A549 (cell line): ENCODE measurements around the gene RIPPLY3. TPM values are rescaled to one million over a fixed set of nuclear protein-coding genes. Genes with fewer than 3 reads are reported as not detected.
"Not testable (repeated sequence)": the region's sequence is repeated elsewhere in the genome, so short reads cannot be mapped to it uniquely, and the experiment has no call there.

Experiments
- ATAC-seq, 2 experiments: fragments of 200-7000 bp in 1 of 2; fragments of >200 bp in 1 of 2; cut with Nextera tagmentation in 1 of 2; cut with Tn5 transposase in 1 of 2; 3 replicates each; pipeline versions ENCODE4 v1.8.0 to v1.9.1; 2018 to 2020; ENCODE audit warnings: mild to moderate bottlenecking in 1 of 2, moderate library complexity in 1 of 2
- CTCF ChIA-PET: fragments of 300-600 bp; sonication (Branson Sonifier 250); formaldehyde crosslinking; extraction: SDS; loops from one replicate; lab custom pipeline; 2021; ENCODE audit warnings: antibody characterized with exemption, inconsistent platforms; lab: Yijun Ruan, JAX
- POLR2A ChIA-PET: fragments of 350-600 bp; formaldehyde crosslinking; extraction: SDS; loops from one replicate; lab custom pipeline; 2021; ENCODE audit warnings: antibody characterized with exemption, inconsistent platforms; lab: Yijun Ruan, JAX
- DNase-seq, 2 experiments: peaks; one replicate each; pipeline versions ENCODE4 v3.0.0 to v3.0.0-alpha.2; 2011 to 2016; ENCODE audit warnings: low read depth in 1 of 2, low spot score in 1 of 2
- FAIRE-seq: peaks from 2 replicates; lab custom pipeline; 2011; peaks lifted over from hg19 to GRCh38; lab: Jason Lieb, UNC
- H3K27ac ChIP-seq, 2 experiments: fragments of >200 bp; sonication (Bioruptor Twin); formaldehyde crosslinking; 3 replicates each; pipeline ENCODE4 v1.5.1; 2016 to 2017
- H3K4me1 ChIP-seq: fragments of >200 bp; sonication (Bioruptor Twin); formaldehyde crosslinking; 3 replicates; pipeline ENCODE4 v1.6.1; 2016
- H3K4me2 ChIP-seq: fragments of >200 bp; sonication (Bioruptor Twin); formaldehyde crosslinking; 3 replicates; pipeline ENCODE4 v1.6.1; 2016
- H3K4me3 ChIP-seq: fragments of >200 bp; sonication (Bioruptor Twin); formaldehyde crosslinking; 3 replicates; pipeline ENCODE4 v1.5.1; 2016
- H3K9me3 ChIP-seq: fragments of >200 bp; sonication (Bioruptor Twin); formaldehyde crosslinking; 3 replicates; pipeline ENCODE4 v1.6.1; 2016
- ATOH8 ChIP-seq: fragments of 250-450 bp; sonication (Bioruptor Pico); IDR thresholded peaks from 2 replicates; pipeline ENCODE4 v1.5.0; 2020; ENCODE audit warnings: low read depth, mild to moderate bottlenecking, moderate library complexity
- BCL3 ChIP-seq: fragments of >200 bp; sonication (Bioruptor Twin); formaldehyde crosslinking; IDR thresholded peaks from 3 replicates; pipeline ENCODE4 v1.6.1; 2016
- CBX8 ChIP-seq: fragments of 200-600 bp; sonication (generic); IDR thresholded peaks from 2 replicates; pipeline ENCODE4 v1.6.1; 2016
- CEBPB ChIP-seq, 2 experiments: fragments of >200 bp in 1 of 2; sonication (Bioruptor Twin) in 1 of 2; formaldehyde crosslinking in 1 of 2; IDR thresholded peaks; 2 replicates each; pipeline ENCODE4 v1.6.1; 2012 to 2016
- CHD4 ChIP-seq: fragments of 200-600 bp; sonication (generic); IDR thresholded peaks from 2 replicates; pipeline ENCODE4 v1.6.1; 2016; ENCODE audit warnings: antibody characterized with exemption, mild to moderate bottlenecking, borderline replicate concordance
- CTCF ChIP-seq: fragments of >200 bp; sonication (Bioruptor Twin); formaldehyde crosslinking; IDR thresholded peaks from 3 replicates; pipeline ENCODE4 v1.5.1; 2016
- EHF ChIP-seq: fragments of 250-450 bp; sonication (Bioruptor Pico); IDR thresholded peaks from 2 replicates; pipeline ENCODE4 v1.5.0; 2020; ENCODE audit warnings: mild to moderate bottlenecking
- EHMT2 ChIP-seq: fragments of 200-600 bp; sonication (generic); IDR thresholded peaks from 2 replicates; pipeline ENCODE4 v1.6.1; 2016; ENCODE audit warnings: antibody characterized with exemption, low read depth, mild to moderate bottlenecking, moderate library complexity
- EP300 ChIP-seq, 2 experiments: fragments of >200 bp; sonication (Bioruptor Twin); formaldehyde crosslinking; IDR thresholded peaks; 2 replicates in 1 of 2; 3 replicates in 1 of 2; pipeline ENCODE4 v1.6.1; 2016 to 2017
- FOXS1 ChIP-seq: fragments of 250-450 bp; sonication (Bioruptor Pico); IDR thresholded peaks from 2 replicates; pipeline ENCODE4 v1.5.0; 2020; ENCODE audit warnings: mild to moderate bottlenecking, moderate library complexity
- HEYL ChIP-seq: fragments of 250-450 bp; sonication (Bioruptor Pico); IDR thresholded peaks from 2 replicates; pipeline ENCODE4 v1.8.0; 2021; ENCODE audit warnings: mild to moderate bottlenecking, moderate library complexity
- HMGXB4 ChIP-seq: fragments of 250-450 bp; sonication (Bioruptor Pico); IDR thresholded peaks from 2 replicates; pipeline ENCODE4 v1.5.0; 2021; ENCODE audit warnings: mild to moderate bottlenecking, moderate library complexity, borderline replicate concordance
- JUNB ChIP-seq: fragments of >200 bp; sonication (Bioruptor Twin); formaldehyde crosslinking; IDR thresholded peaks from 2 replicates; pipeline ENCODE4 v1.6.1; 2016
- KDM1A ChIP-seq: fragments of 200-600 bp; sonication (generic); IDR thresholded peaks from 2 replicates; pipeline ENCODE4 v1.6.1; 2016; ENCODE audit warnings: low read depth, mild to moderate bottlenecking
- KDM5A ChIP-seq: fragments of 200-600 bp; sonication (generic); IDR thresholded peaks from 2 replicates; pipeline ENCODE4 v1.6.1; 2016; ENCODE audit warnings: antibody characterized with exemption, mild to moderate bottlenecking
- MAFK ChIP-seq: fragments of 450-650 bp; IDR thresholded peaks from 2 replicates; pipeline ENCODE4 v1.6.1; 2014; ENCODE audit not compliant: partially characterized antibody
- MYC ChIP-seq: IDR thresholded peaks from 2 replicates; pipeline ENCODE4 v1.6.1; 2012; ENCODE audit warnings: mild to moderate bottlenecking, inconsistent platforms, low read length, improper control_type of control experiment, borderline replicate concordance
- PBX3 ChIP-seq: IDR thresholded peaks from 2 replicates; pipeline ENCODE4 v1.6.1; 2012
- POLR2A ChIP-seq: IDR thresholded peaks from 2 replicates; pipeline ENCODE4 v1.6.1; 2012; ENCODE audit warnings: mild to moderate bottlenecking, low read length
- POLR2AphosphoS2 ChIP-seq: conservative IDR thresholded peaks from 2 replicates; pipeline ENCODE4 v1.6.1; 2012; ENCODE audit warnings: low read length, improper control_type of control experiment, inconsistent platforms
- RCOR1 ChIP-seq: fragments of 150-350 bp; IDR thresholded peaks from 2 replicates; pipeline ENCODE4 v1.6.1; 2014; ENCODE audit warnings: antibody characterized with exemption, low read length, low read depth
- RFX5 ChIP-seq: fragments of 450-650 bp; IDR thresholded peaks from 2 replicates; pipeline ENCODE4 v1.7.1; 2014; ENCODE audit warnings: antibody characterized with exemption, mild to moderate bottlenecking, moderate library complexity
- RNF2 ChIP-seq: fragments of 200-600 bp; sonication (generic); IDR thresholded peaks from 2 replicates; pipeline ENCODE4 v1.6.1; 2016; ENCODE audit warnings: low read depth, mild to moderate bottlenecking, antibody characterized with exemption, moderate library complexity, borderline replicate concordance
- SREBF2 ChIP-seq: fragments of 450-650 bp; IDR thresholded peaks from 2 replicates; pipeline ENCODE4 v1.6.1; 2014; ENCODE audit warnings: mild to moderate bottlenecking, moderate library complexity
- ZC3H11A ChIP-seq: fragments of 450-650 bp; IDR thresholded peaks from 2 replicates; pipeline ENCODE4 v1.6.1; 2014; ENCODE audit warnings: antibody characterized with exemption, mild to moderate bottlenecking
- ZFP36 ChIP-seq: fragments of 450-650 bp; IDR thresholded peaks from 2 replicates; pipeline ENCODE4 v1.6.1; 2014; ENCODE audit warnings: borderline replicate concordance; ENCODE audit not compliant: partially characterized antibody
- ZNF302 ChIP-seq: fragments of 250-450 bp; sonication (Bioruptor Pico); IDR thresholded peaks from 2 replicates; pipeline ENCODE4 v1.9.0; 2021; ENCODE audit warnings: inconsistent platforms, mild to moderate bottlenecking, moderate library complexity
- WGBS: methylation state at CpG from one replicate; pipeline ENCODE4 v1.1.6; 2017; ENCODE audit errors: missing lambda C conversion rate; 5-methylcytosine and 5-hydroxymethylcytosine counted together
- polyA plus RNA-seq, 4 experiments: library from polyadenylated mRNA; depleted of rRNA in 3 of 4; stranded (reverse); fragments of >200 nt; fragmentation: RNase III in 1 of 4; extraction: RNeasy Plus Mini Kit Qiagen cat#74134 plus additional on column Dnase treatment in 1 of 4; gene quantifications; 2 replicates in 3 of 4; 3 replicates in 1 of 4; pipeline ENCODE4 v1.2.3, GENCODE V29; 2011 to 2017

The RIPPLY3 gene
- polyA plus RNA-seq, 2 of the 4 experiments (the other 2 are of a cell fraction): 0.65 to 1.5 TPM

GRCh38 chr21:36994501-36995158 is 11.9 kb upstream of the RIPPLY3 start:
- CTCF ChIA-PET: interaction anchor here (0.9 to 5.8 kb wide), 2 partner anchors 17 kb away, joined by 3 to 36 read pairs; no protein-coding TSS in a partner anchor
- POLR2A ChIA-PET: no interaction called here
- TF ChIP-seq ATOH8: no peak
- TF ChIP-seq RFX5: no peak
- no peak for TF ChIP-seq KDM1A
- no peak for TF ChIP-seq MAFK
- no peak for TF ChIP-seq RCOR1
- no peak for TF ChIP-seq MYC
- TF ChIP-seq BCL3: no peak
- TF ChIP-seq CHD4: no peak
- TF ChIP-seq FOXS1 (CRISPR knock-in tag): no peak
- no peak for TF ChIP-seq HMGXB4 (CRISPR knock-in tag)
- TF ChIP-seq EHMT2: no peak
- TF ChIP-seq SREBF2: no peak
- TF ChIP-seq CBX8: no peak
- TF ChIP-seq EHF (CRISPR knock-in tag): no peak
- no peak for TF ChIP-seq KDM5A
- no peak for TF ChIP-seq POLR2AphosphoS2
- TF ChIP-seq ZNF302 (CRISPR knock-in tag): no peak
- no peak for TF ChIP-seq JUNB
- TF ChIP-seq ZC3H11A: no peak
- no peak for TF ChIP-seq POLR2A
- WGBS: 83% methylated on average over 38 of the region's 38 CpGs
- no peak for DNase-seq
- H3K27ac ChIP-seq: no peak overlapping the region
- H3K4me2 ChIP-seq: no peak overlapping the region
- H3K4me1 ChIP-seq: no peaks in the 10 kb centered on the region
- no peak overlapping the region for H3K4me3 ChIP-seq
- no peak for FAIRE-seq
- no peak for ATAC-seq
- H3K9me3 ChIP-seq: no peaks in the 10 kb centered on the region

- H3K4me2 ChIP-seq, H3K27ac ChIP-seq, POLR2A ChIA-PET, H3K4me1 ChIP-seq, H3K4me3 ChIP-seq, DNase-seq, FAIRE-seq, H3K9me3 ChIP-seq, ATAC-seq: not testable (repeated sequence)
- 88% methylated on average over 12 of the region's 12 CpGs for WGBS
- CTCF ChIA-PET: interaction anchor here (0.5 to 0.7 kb wide), 2 partner anchors 10 to 225 kb away, joined by 3 read pairs; no protein-coding TSS in a partner anchor
Measured at GRCh38 chr21:36995285-36995684, 11.2 kb upstream of the RIPPLY3 start.

- H3K4me1 ChIP-seq: no peaks in the 10 kb centered on the region
- H3K4me3 ChIP-seq: no peak overlapping the region
- H3K9me3 ChIP-seq: no peaks in the 10 kb centered on the region
- FAIRE-seq (no peak), DNase-seq (no peak), ATAC-seq (no peak)
- no peak overlapping the region for H3K27ac ChIP-seq
- no peak overlapping the region for H3K4me2 ChIP-seq
- WGBS: 71% methylated on average over 11 of the region's 11 CpGs
- ChIA-PET POLR2A (no interaction called here), CTCF (interaction anchor here (0.8 to 3.3 kb wide), 4 partner anchors 9 to 22 kb away, joined by 3 to 15 read pairs (median 6); no protein-coding TSS in a partner anchor)
- TF ChIP-seq RCOR1 (no peak), RNF2 (no peak), HEYL (CRISPR knock-in tag) (no peak), CTCF (no peak), JUNB (no peak), EP300 (IDR thresholded peaks at IDR 0.05) (no peak), EHF (CRISPR knock-in tag) (no peak), POLR2A (no peak), ZFP36 (no peak), PBX3 (no peak), CEBPB (IDR thresholded peaks at IDR 0.05) (no peak)
Measured at GRCh38 chr21:36999131-36999898, 7.2 kb upstream of the RIPPLY3 start.
